A673 (cell line): ENCODE results near the gene TTC21A. TPM values are rescaled to one million over a fixed set of nuclear protein-coding genes. Genes with fewer than 3 reads are reported as not detected.

ENCODE experiments used
- BruUV-seq: library from RNA; stranded (reverse); fragments of 400-500 nt; replicated peaks from 2 replicates; lab custom pipeline; 2021; lab: Mats Ljungman, UMichigan
- CTCF ChIA-PET: fragments of 300-600 bp; sonication (Branson Sonifier 250); formaldehyde crosslinking; loops from one replicate; lab custom pipeline; 2022; ENCODE audit warnings: antibody characterized with exemption; lab: Charles Lee
- POLR2A ChIA-PET: fragments of 300-600 bp; sonication (Branson Sonifier 250); formaldehyde crosslinking; loops from one replicate; lab custom pipeline; 2022; ENCODE audit warnings: antibody characterized with exemption; ENCODE audit not compliant: low non-redundant PET; lab: Charles Lee
- DNase-seq: peaks from one replicate; pipeline ENCODE4 v3.0.0-alpha.2; 2015; ENCODE audit warnings: low spot score
- H3K27ac ChIP-seq: fragments of 200-600 bp; sonication (generic); 2 replicates; pipeline ENCODE4 v1.5.1; 2016; ENCODE audit warnings: mixed run types, low read depth, mild to moderate bottlenecking, mixed read lengths, antibody characterized with exemption, low read length; ENCODE audit not compliant: poor library complexity, severe bottlenecking
- H3K27me3 ChIP-seq: fragments of 200-600 bp; sonication (generic); replicated peaks from 2 replicates; pipeline ENCODE4 v1.6.1; 2017; ENCODE audit warnings: mixed run types, low read depth, mild to moderate bottlenecking, mixed read lengths, antibody characterized with exemption, low read length; ENCODE audit not compliant: insufficient read depth, poor library complexity
- H3K36me3 ChIP-seq: fragments of 200-600 bp; sonication (generic); 2 replicates; pipeline ENCODE4 v1.6.1; 2016; ENCODE audit warnings: mixed run types, mild to moderate bottlenecking, mixed read lengths, antibody characterized with exemption, low read length; ENCODE audit not compliant: insufficient read depth, poor library complexity, severe bottlenecking
- H3K4me1 ChIP-seq: fragments of 200-600 bp; sonication (generic); 2 replicates; pipeline ENCODE4 v1.6.1; 2017; ENCODE audit warnings: mixed run types, mild to moderate bottlenecking, mixed read lengths, antibody characterized with exemption, low read length; ENCODE audit not compliant: insufficient read depth, poor library complexity, severe bottlenecking
- H3K4me3 ChIP-seq: fragments of 200-600 bp; sonication (generic); 2 replicates; pipeline ENCODE4 v1.5.1; 2016; ENCODE audit warnings: low read depth, mixed run types, mild to moderate bottlenecking, mixed read lengths, low read length; ENCODE audit not compliant: poor library complexity, severe bottlenecking
- H3K9me3 ChIP-seq: fragments of 200-600 bp; sonication (generic); 2 replicates; pipeline ENCODE4 v1.6.1; 2016; ENCODE audit warnings: mixed run types, low read depth, mild to moderate bottlenecking, mixed read lengths, antibody characterized with exemption, low read length; ENCODE audit not compliant: poor library complexity, severe bottlenecking
- EZH2 ChIP-seq: fragments of 200-600 bp; sonication (generic); IDR thresholded peaks from 2 replicates; pipeline ENCODE4 v1.6.1; 2017; ENCODE audit warnings: borderline replicate concordance, low read depth, mild to moderate bottlenecking, mixed read lengths, antibody characterized with exemption, low read length; ENCODE audit not compliant: poor library complexity, severe bottlenecking
- intact Hi-C: fragments of 100-400 bp; cut with micrococcal nuclease; formaldehyde crosslinking; loops from one replicate; pipeline ENCODE4 v1.10.0; 2022; ENCODE audit not compliant: unreplicated experiment
- total RNA-seq: library from RNA; stranded (reverse); gene quantifications from 2 replicates; pipeline ENCODE4 v1.2.3, GENCODE V29; 2021
- TF ChIP-seq, protein P1 (sequence below): fragments of 300-800, 200-600 bp; sonication (generic); conservative IDR thresholded peaks from 2 replicates; pipeline ENCODE4 v1.5.1; 2017; ENCODE audit warnings: low read depth, mild to moderate bottlenecking, antibody characterized with exemption, low read length, moderate library complexity, mixed read lengths

The TTC21A gene
- total RNA-seq, 1 experiment from 2014 or later, result 1.4 TPM

GRCh38 chr3:39127269-39127907 is 19.9 kb downstream of the TTC21A start:
- no peaks in the 10 kb centered on the region for H3K27me3 ChIP-seq
- no peak overlapping the region for H3K4me3 ChIP-seq
- no peak for DNase-seq
- TF ChIP-seq, protein P1, sequence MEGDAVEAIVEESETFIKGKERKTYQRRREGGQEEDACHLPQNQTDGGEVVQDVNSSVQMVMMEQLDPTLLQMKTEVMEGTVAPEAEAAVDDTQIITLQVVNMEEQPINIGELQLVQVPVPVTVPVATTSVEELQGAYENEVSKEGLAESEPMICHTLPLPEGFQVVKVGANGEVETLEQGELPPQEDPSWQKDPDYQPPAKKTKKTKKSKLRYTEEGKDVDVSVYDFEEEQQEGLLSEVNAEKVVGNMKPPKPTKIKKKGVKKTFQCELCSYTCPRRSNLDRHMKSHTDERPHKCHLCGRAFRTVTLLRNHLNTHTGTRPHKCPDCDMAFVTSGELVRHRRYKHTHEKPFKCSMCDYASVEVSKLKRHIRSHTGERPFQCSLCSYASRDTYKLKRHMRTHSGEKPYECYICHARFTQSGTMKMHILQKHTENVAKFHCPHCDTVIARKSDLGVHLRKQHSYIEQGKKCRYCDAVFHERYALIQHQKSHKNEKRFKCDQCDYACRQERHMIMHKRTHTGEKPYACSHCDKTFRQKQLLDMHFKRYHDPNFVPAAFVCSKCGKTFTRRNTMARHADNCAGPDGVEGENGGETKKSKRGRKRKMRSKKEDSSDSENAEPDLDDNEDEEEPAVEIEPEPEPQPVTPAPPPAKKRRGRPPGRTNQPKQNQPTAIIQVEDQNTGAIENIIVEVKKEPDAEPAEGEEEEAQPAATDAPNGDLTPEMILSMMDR, result no peak
- TF ChIP-seq EZH2, result no peak
- intact Hi-C loops, result no loop called here
- no peaks in the 10 kb centered on the region for H3K9me3 ChIP-seq
- POLR2A ChIA-PET, result no interaction called here
- no TSS peak for BruUV-seq
- H3K36me3 ChIP-seq, result no peaks in the 10 kb centered on the region
- H3K4me1 ChIP-seq, result no peaks in the 10 kb centered on the region
- no peak overlapping the region for H3K27ac ChIP-seq
- CTCF ChIA-PET, result interaction anchor here (0.6 to 2.8 kb wide), 3 partner anchors 11 to 165 kb away, joined by 5 to 27 read pairs (median 9); no protein-coding TSS in a partner anchor

GRCh38 chr3:39127908-39128304 is 20.4 kb downstream of the TTC21A start:
- TF ChIP-seq EZH2, result no peak
- TF ChIP-seq, protein P1, result no peak
- CTCF ChIA-PET, result no interaction called here
- BruUV-seq, result no TSS peak
- intact Hi-C loops, result no loop called here
- Histone ChIP-seq H3K27me3 (no peaks in the 10 kb centered on the region), H3K9me3 (no peaks in the 10 kb centered on the region), H3K36me3 (no peaks in the 10 kb centered on the region), H3K4me1 (no peaks in the 10 kb centered on the region), H3K4me3 (no peak overlapping the region), H3K27ac (no peak overlapping the region)
- no peak for DNase-seq
- POLR2A ChIA-PET, result no interaction called here

GRCh38 chr3:39128951-39129350 is 21.5 kb downstream of the TTC21A start:
- H3K4me1 ChIP-seq, result no peaks in the 10 kb centered on the region
- no peak for DNase-seq
- intact Hi-C loops, result no loop called here
- BruUV-seq, result no TSS peak
- H3K27ac ChIP-seq, result no peak overlapping the region
- no peak for TF ChIP-seq EZH2
- TF ChIP-seq, protein P1, result no peak
- no peaks in the 10 kb centered on the region for H3K27me3 ChIP-seq
- no peaks in the 10 kb centered on the region for H3K36me3 ChIP-seq
- ChIA-PET CTCF (no interaction called here), POLR2A (no interaction called here)
- no peaks in the 10 kb centered on the region for H3K9me3 ChIP-seq
- H3K4me3 ChIP-seq, result no peak overlapping the region
